Esophagus muscularis mucosa (tissue), 4 donors: ENCODE data around the gene PHF20. TPM values are rescaled to one million over a fixed set of nuclear protein-coding genes. Genes with fewer than 3 reads are reported as not detected.

Experiments used
- DNase-seq: peaks from one replicate; pipeline ENCODE4 v3.0.0-alpha.2; 2017; ENCODE audit errors: extremely low spot score
- H3K27ac ChIP-seq, 4 donors: fragments of 200-600 bp; sonication (generic); replicated peaks in 1 of 4; 1 replicate in 3 of 4; 2 replicates in 1 of 4; pipeline ENCODE4 v1.5.1; 2016 to 2019; ENCODE audit warnings: mild to moderate bottlenecking in 1 of 4
- H3K27me3 ChIP-seq, 4 donors: fragments of 200-600 bp; sonication (generic); one replicate each; pipeline versions ENCODE4 v1.5.1 to v1.6.0; 2016 to 2019
- H3K36me3 ChIP-seq, 4 donors: fragments of 200-600 bp; sonication (generic); one replicate each; pipeline ENCODE4 v1.5.1; 2016 to 2019
- H3K4me1 ChIP-seq, 4 donors: fragments of 200-600 bp; sonication (generic); one replicate each; pipeline ENCODE4 v1.5.1; 2016 to 2019
- H3K4me3 ChIP-seq, 4 donors: fragments of 200-600 bp; sonication (generic); 1 replicate in 2 of 4; 2 replicates in 2 of 4; pipeline ENCODE4 v1.5.1; 2016 to 2019; ENCODE audit warnings: mild to moderate bottlenecking in 4 of 4, moderate library complexity in 1 of 4
- H3K9me3 ChIP-seq, 4 donors: fragments of 200-600 bp; sonication (generic); 1 replicate in 3 of 4; 2 replicates in 1 of 4; pipeline ENCODE4 v1.5.1; 2016 to 2019
- CTCF ChIP-seq, 3 experiments: fragments of 200-600 bp in 2 of 3; fragments of 450-650 bp in 1 of 3; sonication (generic) in 2 of 3; IDR thresholded peaks; one replicate each; pipeline ENCODE4 v1.5.1; 2017 to 2019; ENCODE audit warnings: antibody characterized with exemption in 3 of 3, mild to moderate bottlenecking in 2 of 3, moderate library complexity in 1 of 3
- EP300 ChIP-seq: sonication (generic); formaldehyde crosslinking; IDR thresholded peaks from one replicate; pipeline ENCODE4 v1.6.1; 2017; ENCODE audit warnings: antibody characterized with exemption
- POLR2A ChIP-seq: fragments of 450-650 bp; IDR thresholded peaks from one replicate; pipeline ENCODE4 v1.6.1; 2017; ENCODE audit warnings: antibody characterized with exemption, moderate library complexity, mild to moderate bottlenecking, low read depth
- POLR2AphosphoS5 ChIP-seq, 2 donors: sonication (generic); formaldehyde crosslinking; IDR thresholded peaks; one replicate each; pipeline ENCODE4 v1.6.1; 2017; ENCODE audit warnings: antibody characterized with exemption in 2 of 2
- WGBS: methylation state at CpG from one replicate; pipeline ENCODE4 v1.1.5; 2018; 5-methylcytosine and 5-hydroxymethylcytosine counted together
- intact Hi-C: fragments of 100-400 bp; cut with DNase I; formaldehyde crosslinking; loops from one replicate; pipeline ENCODE4 v1.15.1; 2023
- total RNA-seq, 4 donors: library from RNA; depleted of rRNA; stranded (reverse); fragments of >200 nt; gene quantifications; one replicate each; pipeline versions ENCODE4 v1.1.0 to v1.2.1, GENCODE V29; 2016

PHF20 gene
- total RNA-seq, 4 donors from 2014 or later: 45.9 to 62.2 (median 48.0) TPM

DNA sequence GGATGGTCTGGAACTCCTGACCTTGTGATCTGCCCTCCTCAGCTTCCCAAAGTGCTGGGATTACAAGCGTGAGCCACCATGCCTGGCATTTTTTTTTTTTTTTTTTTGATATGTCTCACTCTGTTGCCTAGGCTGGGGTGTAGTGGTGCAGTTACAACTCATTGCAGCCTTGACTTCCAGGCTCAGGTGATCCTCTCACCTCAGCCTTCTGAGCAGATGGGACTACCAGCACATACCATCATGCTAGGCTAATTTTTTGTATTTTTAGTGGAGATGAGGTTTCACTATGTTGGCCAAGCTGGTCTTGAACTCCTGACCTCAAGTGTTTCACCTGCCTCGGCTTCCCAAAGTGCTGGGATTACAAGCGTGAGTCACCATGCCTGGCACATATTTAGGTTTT is 34.3 kb downstream of the PHF20 start:
- intact Hi-C loops: no loop called here
- Histone ChIP-seq H3K27ac (no peak overlapping the region), H3K4me3 (no peak overlapping the region), H3K27me3 (no peaks in the 10 kb centered on the region), H3K9me3 (no peaks in the 10 kb centered on the region), H3K4me1 (no peaks in the 10 kb centered on the region), H3K36me3 (peaks cover 17 to 60% (median 50%) of the 10 kb centered on the region in 4 donors)
- DNase-seq: no peak
- TF ChIP-seq EP300 (no peak), POLR2AphosphoS5 (IDR thresholded peaks at IDR 0.05) (no peak), POLR2A (no peak), CTCF (IDR thresholded peaks at IDR 0.05) (no peak)
- WGBS: 94% methylated on average over 3 of the region's 3 CpGs

GRCh38 chr20:35807877-35808276 is 36.1 kb downstream of the PHF20 start:
- Histone ChIP-seq H3K4me3 (no peak overlapping the region), H3K27ac (no peak overlapping the region), H3K27me3 (no peaks in the 10 kb centered on the region), H3K36me3 (peaks cover 9 to 47% (median 35%) of the 10 kb centered on the region in 4 donors), H3K9me3 (no peaks in the 10 kb centered on the region), H3K4me1 (no peaks in the 10 kb centered on the region)
- no peak for TF ChIP-seq EP300
- TF ChIP-seq CTCF (IDR thresholded peaks at IDR 0.05): no peak
- TF ChIP-seq POLR2AphosphoS5 (IDR thresholded peaks at IDR 0.05): no peak
- TF ChIP-seq POLR2A: no peak
- 92% methylated on average over 2 of the region's 2 CpGs for WGBS
- DNase-seq: no peak
- intact Hi-C loops: no loop called here

DNA sequence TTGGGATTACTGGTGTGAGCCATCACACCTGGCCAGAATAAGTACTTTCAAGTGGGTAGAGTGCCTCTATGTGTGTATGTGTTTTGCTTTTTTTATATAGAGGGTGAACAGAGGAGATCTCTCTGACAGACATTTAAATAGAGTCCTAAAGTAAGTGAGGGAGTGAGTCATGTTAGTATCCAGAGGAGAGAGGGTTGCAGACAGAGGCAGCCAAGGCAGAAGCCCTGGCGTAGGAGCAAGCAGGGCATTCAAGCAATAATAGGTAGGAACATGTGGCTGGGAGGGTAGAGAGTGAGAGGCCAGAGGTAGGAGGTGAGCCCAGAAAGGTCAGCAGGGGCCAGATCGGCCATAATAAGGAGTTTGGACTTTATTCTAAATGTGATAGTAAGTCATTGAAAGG is 48.9 kb downstream of the PHF20 start:
- intact Hi-C loops: no loop called here
- Histone ChIP-seq H3K27me3 (no peaks in the 10 kb centered on the region), H3K27ac (no peak overlapping the region), H3K9me3 (no peaks in the 10 kb centered on the region), H3K36me3 (peaks cover 0 to 14% (median 2%) of the 10 kb centered on the region in 4 donors), H3K4me1 (peaks cover 6 to 25% (median 18%) of the 10 kb centered on the region in 4 donors), H3K4me3 (no peak overlapping the region)
- DNase-seq: no peak
- TF ChIP-seq EP300: no peak
- TF ChIP-seq CTCF (IDR thresholded peaks at IDR 0.05): no peak
- no peak for TF ChIP-seq POLR2AphosphoS5 (IDR thresholded peaks at IDR 0.05)
- no peak for TF ChIP-seq POLR2A
- WGBS: 94% methylated on average over 2 of the region's 2 CpGs

GRCh38 chr20:35821807-35822242 is 50.0 kb downstream of the PHF20 start:
- WGBS: 92% methylated on average over 8 of the region's 8 CpGs
- no peak overlapping the region for H3K27ac ChIP-seq
- H3K9me3 ChIP-seq: no peaks in the 10 kb centered on the region
- TF ChIP-seq EP300 (no peak), POLR2A (no peak), CTCF (IDR thresholded peaks at IDR 0.05) (no peak), POLR2AphosphoS5 (IDR thresholded peaks at IDR 0.05) (no peak)
- peaks cover 6 to 25% (median 19%) of the 10 kb centered on the region in 4 donors for H3K4me1 ChIP-seq
- no peak overlapping the region for H3K4me3 ChIP-seq
- H3K36me3 ChIP-seq: peaks cover 0 to 7% (median 0%) of the 10 kb centered on the region in 4 donors
- no peak for DNase-seq
- no peaks in the 10 kb centered on the region for H3K27me3 ChIP-seq
- intact Hi-C loops: no loop called here

DNA sequence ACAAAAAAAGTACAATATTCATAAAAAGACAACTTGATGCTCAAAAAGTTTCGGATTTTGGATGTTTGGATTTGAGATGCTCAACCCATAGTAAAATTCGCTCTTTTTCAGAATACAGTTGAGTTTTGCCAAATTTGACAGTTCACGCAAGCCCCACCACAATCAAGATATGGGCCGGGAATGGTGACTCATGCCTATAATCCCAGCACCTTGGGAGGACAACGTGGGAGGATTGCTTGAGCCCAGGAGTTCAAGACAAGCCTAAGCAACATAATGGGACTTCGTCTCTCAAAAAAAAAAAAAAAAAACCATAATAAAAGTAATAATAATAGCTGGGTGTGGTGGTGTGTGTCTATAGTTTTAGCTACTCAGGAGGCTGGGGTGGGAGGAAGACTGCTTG is 51.3 kb downstream of the PHF20 start:
- Histone ChIP-seq H3K9me3 (no peaks in the 10 kb centered on the region), H3K27me3 (no peaks in the 10 kb centered on the region), H3K4me3 (no peak overlapping the region), H3K36me3 (peaks cover 0 to 7% (median 0%) of the 10 kb centered on the region in 4 donors), H3K27ac (no peak overlapping the region), H3K4me1 (peaks cover 10 to 34% (median 21%) of the 10 kb centered on the region in 4 donors)
- TF ChIP-seq POLR2A (no peak), POLR2AphosphoS5 (IDR thresholded peaks at IDR 0.05) (no peak)
- intact Hi-C loops: no loop called here
- DNase-seq: no peak
- 91% methylated on average over 6 of the region's 6 CpGs for WGBS
